Mesendoderm (in vitro differentiated cells): Measurements from ENCODE around the gene GDPD5.

ENCODE experiments used
- DNase-seq: peaks from one replicate; pipeline ENCODE4 v3.0.0; 2013
- H2AK5ac ChIP-seq: 2 replicates; pipeline ENCODE4 v1.6.1; 2013; ENCODE audit warnings: low read length, inconsistent platforms
- H2BK120ac ChIP-seq: 2 replicates; pipeline ENCODE4 v1.6.1; 2013; ENCODE audit warnings: low read depth, mild to moderate bottlenecking, low read length, moderate library complexity, mixed read lengths
- H2BK15ac ChIP-seq: replicated peaks from 2 replicates; pipeline ENCODE4 v1.6.1; 2013; ENCODE audit warnings: low read depth, mild to moderate bottlenecking, moderate library complexity
- H2BK5ac ChIP-seq: 2 replicates; pipeline ENCODE4 v1.6.1; 2013; ENCODE audit warnings: low read length, inconsistent platforms
- H3K18ac ChIP-seq: 2 replicates; pipeline ENCODE4 v1.6.1; 2013; ENCODE audit warnings: mild to moderate bottlenecking, low read length, mixed read lengths
- H3K23ac ChIP-seq: one replicate; pipeline ENCODE4 v1.6.1; 2013; ENCODE audit warnings: low read length
- H3K27ac ChIP-seq: 2 replicates; pipeline ENCODE4 v1.5.1; 2013; ENCODE audit warnings: low read depth, mild to moderate bottlenecking, inconsistent platforms, low read length, moderate library complexity
- H3K27me3 ChIP-seq: 2 replicates; pipeline ENCODE4 v1.6.1; 2013; ENCODE audit warnings: low read length, control low read depth, mild to moderate bottlenecking, inconsistent platforms; ENCODE audit not compliant: insufficient read depth, poor library complexity
- H3K36me3 ChIP-seq: 2 replicates; pipeline ENCODE4 v1.6.1; 2013; ENCODE audit warnings: low read length, inconsistent platforms; ENCODE audit not compliant: control insufficient read depth, insufficient read depth
- H3K4ac ChIP-seq: one replicate; pipeline ENCODE4 v1.6.1; 2013; ENCODE audit warnings: low read depth, mild to moderate bottlenecking, low read length, moderate library complexity
- H3K4me1 ChIP-seq: 2 replicates; pipeline ENCODE4 v1.6.1; 2013; ENCODE audit warnings: low read depth, low read length, inconsistent platforms; ENCODE audit not compliant: control insufficient read depth
- H3K4me2 ChIP-seq: 2 replicates; pipeline ENCODE4 v1.6.1; 2013; ENCODE audit warnings: low read length
- H3K4me3 ChIP-seq: 2 replicates; pipeline ENCODE4 v1.5.1; 2013; ENCODE audit warnings: mild to moderate bottlenecking, low read length
- H3K56ac ChIP-seq: one replicate; pipeline ENCODE4 v1.6.1; 2013; ENCODE audit warnings: low read length
- H3K79me1 ChIP-seq: 2 replicates; pipeline ENCODE4 v1.6.1; 2013; ENCODE audit warnings: low read length, inconsistent platforms
- H3K79me2 ChIP-seq: 2 replicates; pipeline ENCODE4 v1.6.1; 2013; ENCODE audit warnings: mild to moderate bottlenecking, low read length; ENCODE audit not compliant: control insufficient read depth, insufficient read depth
- H3K9ac ChIP-seq: 2 replicates; pipeline ENCODE4 v1.6.1; 2013; ENCODE audit warnings: low read length, inconsistent platforms
- H4K5ac ChIP-seq: one replicate; pipeline ENCODE4 v1.6.1; 2013; ENCODE audit warnings: low read length
- H4K8ac ChIP-seq: one replicate; pipeline ENCODE4 v1.6.1; 2013; ENCODE audit warnings: low read depth, mild to moderate bottlenecking, control low read depth, low read length, moderate library complexity
- WGBS: extraction: QIAGEN DNeasy Blood & Tissue Kit; methylation state at CpG from one replicate; pipeline ENCODE4 v1.1.7; 2013; ENCODE audit warnings: low lambda C conversion rate, missing lambda C conversion rate; ENCODE audit not compliant: insufficient coverage; ENCODE audit errors: extremely low coverage; 5-methylcytosine and 5-hydroxymethylcytosine counted together

The GDPD5 gene

DNA sequence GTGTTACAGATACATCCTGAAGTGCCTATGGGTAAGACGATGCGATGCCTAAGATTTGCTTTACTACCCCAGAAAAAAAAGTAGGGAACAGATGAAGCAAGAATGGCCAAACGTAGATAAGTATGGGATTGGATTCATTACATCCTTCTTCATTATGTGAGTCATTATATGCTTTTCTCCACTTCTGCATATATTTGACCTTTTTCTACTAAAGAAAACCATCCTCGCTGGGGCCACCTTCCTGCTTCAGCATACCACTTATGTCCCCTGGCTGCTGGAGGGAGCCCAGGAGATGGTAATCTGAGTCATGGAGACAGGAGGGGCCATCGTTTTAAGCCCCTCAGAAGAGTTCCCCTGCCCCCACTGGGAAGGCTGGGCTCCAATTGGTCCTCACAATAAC, 78.3 kb downstream of the GDPD5 start:
- H3K18ac ChIP-seq, result no peak overlapping the region
- H3K4me2 ChIP-seq, result no peak overlapping the region
- no peaks in the 10 kb centered on the region for H3K27me3 ChIP-seq
- no peak overlapping the region for H2BK5ac ChIP-seq
- no peaks in the 10 kb centered on the region for H3K79me1 ChIP-seq
- no peak overlapping the region for H2AK5ac ChIP-seq
- no peak overlapping the region for H2BK15ac ChIP-seq
- H3K56ac ChIP-seq, result no peak overlapping the region
- no peak for DNase-seq
- H3K9ac ChIP-seq, result no peak overlapping the region
- H3K79me2 ChIP-seq, result no peaks in the 10 kb centered on the region
- no peak overlapping the region for H2BK120ac ChIP-seq
- H4K8ac ChIP-seq, result no peak overlapping the region
- H3K4ac ChIP-seq, result no peak overlapping the region
- WGBS, result no CpG with 5 or more reads among the region's 5 CpGs
- H3K27ac ChIP-seq, result no peak overlapping the region
- no peak overlapping the region for H3K23ac ChIP-seq
- no peaks in the 10 kb centered on the region for H3K4me1 ChIP-seq
- H3K36me3 ChIP-seq, result no peaks in the 10 kb centered on the region
- no peak overlapping the region for H4K5ac ChIP-seq
- no peak overlapping the region for H3K4me3 ChIP-seq

DNA sequence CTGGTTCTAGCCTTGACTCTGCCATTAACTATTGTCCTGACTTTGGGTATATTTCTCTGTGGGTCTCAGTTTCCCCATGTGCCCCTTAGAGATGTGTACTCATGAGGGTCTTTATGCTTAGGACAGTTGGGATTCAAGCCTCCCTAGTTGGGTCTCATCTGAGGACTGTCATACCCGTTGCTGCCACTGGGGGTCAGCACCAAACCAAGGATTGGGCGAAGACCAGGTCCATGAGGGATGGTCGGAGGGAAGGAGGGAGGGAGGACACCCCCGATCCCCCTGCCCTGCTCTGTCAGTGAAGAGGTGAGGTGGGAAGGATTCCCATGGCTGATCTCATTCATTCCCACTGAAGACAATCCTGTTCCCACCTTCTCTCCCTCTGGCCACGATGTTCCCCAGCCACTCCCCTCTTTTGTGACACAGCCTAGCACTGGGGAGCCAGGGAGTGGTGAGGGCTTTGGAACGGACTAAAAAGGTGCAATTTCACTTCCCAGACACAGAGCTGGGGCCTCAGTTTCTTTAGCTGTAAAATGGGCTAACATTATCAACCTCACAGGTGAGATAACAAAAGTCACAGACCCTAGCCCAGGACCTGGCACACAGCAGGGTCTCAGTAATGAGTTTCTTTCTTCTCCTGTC, 80.3 kb downstream of the GDPD5 start:
- Histone ChIP-seq H3K4ac (no peak overlapping the region), H3K79me1 (no peaks in the 10 kb centered on the region), H3K79me2 (no peaks in the 10 kb centered on the region), H3K18ac (no peak overlapping the region), H4K8ac (no peak overlapping the region), H3K56ac (no peak overlapping the region), H3K23ac (no peak overlapping the region), H3K4me3 (no peak overlapping the region), H3K36me3 (no peaks in the 10 kb centered on the region), H3K27ac (no peak overlapping the region), H3K27me3 (no peaks in the 10 kb centered on the region), H3K9ac (no peak overlapping the region), H2BK15ac (no peak overlapping the region), H4K5ac (no peak overlapping the region), H3K4me2 (no peak overlapping the region), H2BK5ac (no peak overlapping the region), H2AK5ac (no peak overlapping the region), H2BK120ac (no peak overlapping the region), H3K4me1 (no peaks in the 10 kb centered on the region)
- WGBS, result no CpG with 5 or more reads among the region's 6 CpGs
- DNase-seq, result peak; percentile 83

DNA sequence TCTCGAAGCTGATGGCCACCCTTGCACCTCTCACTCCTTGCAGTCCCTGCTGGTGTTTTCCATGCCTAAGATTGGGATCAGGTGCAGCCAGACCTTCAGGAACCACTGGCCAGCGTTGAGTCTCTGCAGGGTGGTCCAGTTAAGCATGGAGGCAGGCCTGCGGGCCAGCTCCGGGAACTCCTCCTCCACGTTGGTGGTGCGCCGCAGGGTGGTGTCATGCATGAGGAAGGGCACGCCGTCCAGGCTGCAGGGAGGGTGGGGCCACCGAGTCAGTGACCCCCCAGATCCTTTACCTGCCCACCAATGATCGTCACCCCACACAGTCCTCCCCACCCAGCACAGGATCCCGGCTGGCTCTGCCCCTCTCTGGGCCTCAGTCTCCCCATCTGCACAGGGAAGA, 82.7 kb downstream of the GDPD5 start:
- Histone ChIP-seq H3K9ac (no peak overlapping the region), H3K36me3 (no peaks in the 10 kb centered on the region), H3K18ac (no peak overlapping the region), H4K5ac (no peak overlapping the region), H2BK15ac (no peak overlapping the region), H3K4me1 (no peaks in the 10 kb centered on the region), H3K4ac (no peak overlapping the region), H2BK5ac (no peak overlapping the region), H3K4me2 (no peak overlapping the region), H3K27ac (no peak overlapping the region), H3K56ac (no peak overlapping the region), H3K4me3 (no peak overlapping the region), H2BK120ac (no peak overlapping the region), H3K79me2 (no peaks in the 10 kb centered on the region), H4K8ac (no peak overlapping the region), H3K79me1 (no peaks in the 10 kb centered on the region), H2AK5ac (no peak overlapping the region), H3K23ac (no peak overlapping the region), H3K27me3 (no peaks in the 10 kb centered on the region)
- DNase-seq, result no peak
- no CpG with 5 or more reads among the region's 12 CpGs for WGBS

DNA sequence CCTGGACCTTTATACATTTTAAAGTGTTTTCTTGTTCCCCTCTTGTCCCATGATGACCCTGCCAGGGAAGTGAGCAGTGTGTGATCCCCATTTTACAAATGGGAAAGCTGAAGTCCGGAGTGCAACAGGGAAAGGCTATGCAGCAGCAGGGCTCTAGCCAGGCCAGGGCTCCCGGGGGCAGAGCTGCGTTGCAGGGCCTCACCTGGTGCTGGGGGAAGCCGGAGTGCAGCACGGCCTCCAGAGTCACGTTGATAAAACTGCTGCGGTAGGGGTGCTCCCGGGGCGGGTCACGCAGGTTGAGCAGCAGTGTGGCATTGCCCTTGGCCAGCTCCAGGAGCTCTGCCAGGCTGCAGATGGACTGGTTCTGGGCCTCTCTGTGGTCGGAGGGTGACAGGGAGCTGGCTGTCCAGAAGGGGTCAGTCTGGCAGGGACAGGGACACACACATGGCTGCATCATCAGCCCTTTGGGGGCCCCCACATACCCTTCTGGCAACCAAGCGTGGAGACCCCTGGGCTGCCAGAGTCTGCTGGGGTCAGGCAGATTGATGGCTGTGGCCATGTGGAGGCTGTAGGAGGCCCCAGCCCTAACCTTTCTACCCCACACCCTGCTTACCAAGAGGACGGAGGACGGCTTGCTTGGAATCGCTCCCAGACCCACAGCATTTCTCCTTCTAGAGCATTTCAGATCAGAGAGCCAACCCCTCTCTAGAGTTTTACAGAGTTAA, 83.4 kb downstream of the GDPD5 start:
- no peak overlapping the region for H2AK5ac ChIP-seq
- no peak overlapping the region for H2BK15ac ChIP-seq
- no peak overlapping the region for H4K8ac ChIP-seq
- H3K4me2 ChIP-seq, result no peak overlapping the region
- H3K4me1 ChIP-seq, result no peaks in the 10 kb centered on the region
- H3K27me3 ChIP-seq, result no peaks in the 10 kb centered on the region
- H3K79me2 ChIP-seq, result no peaks in the 10 kb centered on the region
- H3K18ac ChIP-seq, result no peak overlapping the region
- no peak overlapping the region for H3K23ac ChIP-seq
- H3K36me3 ChIP-seq, result no peaks in the 10 kb centered on the region
- H3K9ac ChIP-seq, result no peak overlapping the region
- H3K4ac ChIP-seq, result no peak overlapping the region
- H2BK5ac ChIP-seq, result no peak overlapping the region
- H2BK120ac ChIP-seq, result no peak overlapping the region
- H3K4me3 ChIP-seq, result no peak overlapping the region
- H3K56ac ChIP-seq, result no peak overlapping the region
- H3K79me1 ChIP-seq, result no peaks in the 10 kb centered on the region
- no peak for DNase-seq
- H4K5ac ChIP-seq, result no peak overlapping the region
- WGBS, result no CpG with 5 or more reads among the region's 15 CpGs
- H3K27ac ChIP-seq, result no peak overlapping the region

DNA sequence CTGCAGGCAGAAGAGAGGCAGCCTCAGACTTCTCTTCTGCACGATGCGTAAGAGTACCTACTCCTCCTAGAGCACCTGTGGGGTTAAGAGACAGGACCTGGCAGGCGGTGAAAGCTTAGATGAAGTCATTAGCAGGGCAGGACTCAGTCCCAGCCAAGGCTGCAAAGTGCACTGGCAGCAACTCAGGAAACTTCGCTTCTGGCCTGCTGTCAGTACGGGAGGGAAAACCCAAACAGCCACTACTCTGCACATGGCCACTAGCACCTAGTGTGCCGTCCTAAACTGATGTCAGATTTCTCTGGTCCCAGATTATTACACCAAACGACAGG, 84.0 kb downstream of the GDPD5 start:
- H3K4ac ChIP-seq, result no peak overlapping the region
- no peak overlapping the region for H3K18ac ChIP-seq
- H2BK120ac ChIP-seq, result no peak overlapping the region
- H2BK15ac ChIP-seq, result no peak overlapping the region
- no peak overlapping the region for H3K4me2 ChIP-seq
- no peak overlapping the region for H2BK5ac ChIP-seq
- WGBS, result no CpG with 5 or more reads among the region's 7 CpGs
- no peak overlapping the region for H3K9ac ChIP-seq
- no peak overlapping the region for H4K5ac ChIP-seq
- DNase-seq, result no peak
- no peaks in the 10 kb centered on the region for H3K79me2 ChIP-seq
- H3K79me1 ChIP-seq, result no peaks in the 10 kb centered on the region
- H3K56ac ChIP-seq, result no peak overlapping the region
- H3K36me3 ChIP-seq, result no peaks in the 10 kb centered on the region
- no peak overlapping the region for H2AK5ac ChIP-seq
- H3K23ac ChIP-seq, result no peak overlapping the region
- H3K27ac ChIP-seq, result no peak overlapping the region
- H3K27me3 ChIP-seq, result no peaks in the 10 kb centered on the region
- H3K4me3 ChIP-seq, result no peak overlapping the region
- H3K4me1 ChIP-seq, result no peaks in the 10 kb centered on the region
- no peak overlapping the region for H4K8ac ChIP-seq
